Measurements from ENCODE around the gene GSTA4. TPM values are rescaled to one million over a fixed set of nuclear protein-coding genes. Genes with fewer than 3 reads are reported as not detected.
"Not testable (repeated sequence)": the region's sequence is repeated elsewhere in the genome, so short reads cannot be mapped to it uniquely, and the experiment has no call there.

GSTA4 gene
- total RNA-seq, 4 donors from 2014 or later = 108 to 164 (median 132) TPM

GRCh38 chr6:52958546-52959255 lies 36.4 kb downstream of the GSTA4 start:
- no peak for DNase-seq (ENCODE audit: low spot score in 2 of 2)
- Histone ChIP-seq H3K9me3 (no peaks in the 10 kb centered on the region), H3K27me3 (no peaks in the 10 kb centered on the region), H3K27ac (no peak overlapping the region), H3K4me1 (no peaks in the 10 kb centered on the region), H3K4me3 (no peak overlapping the region), H3K36me3 (no peaks in the 10 kb centered on the region)
- WGBS = 68% methylated on average over 8 of the region's 8 CpGs
- TF ChIP-seq EP300 (IDR thresholded peaks at IDR 0.05) = no peak
- TF ChIP-seq POLR2AphosphoS5 (IDR thresholded peaks at IDR 0.05) = no peak
- TF ChIP-seq POLR2A (IDR thresholded peaks at IDR 0.05) = no peak
- TF ChIP-seq CTCF (IDR thresholded peaks at IDR 0.05) = no peak

GRCh38 chr6:52955871-52956270 lies 39.2 kb downstream of the GSTA4 start:
- 96% methylated on average over 7 of the region's 7 CpGs for WGBS
- Histone ChIP-seq H3K4me3 (no peak overlapping the region), H3K4me1 (no peaks in the 10 kb centered on the region), H3K27me3 (no peaks in the 10 kb centered on the region), H3K27ac (no peak overlapping the region), H3K9me3 (no peaks in the 10 kb centered on the region), H3K36me3 (no peaks in the 10 kb centered on the region)
- no peak for TF ChIP-seq CTCF (IDR thresholded peaks at IDR 0.05)
- TF ChIP-seq POLR2A (IDR thresholded peaks at IDR 0.05) = no peak
- no peak for TF ChIP-seq EP300 (IDR thresholded peaks at IDR 0.05)
- no peak for TF ChIP-seq POLR2AphosphoS5 (IDR thresholded peaks at IDR 0.05)
- no peak for DNase-seq (ENCODE audit: low spot score in 2 of 2)

- no peak overlapping the region for H3K27ac ChIP-seq
- WGBS = 62% methylated on average over 6 of the region's 6 CpGs
- DNase-seq (ENCODE audit: low spot score in 2 of 2) = no peak
Observed at GRCh38 chr6:52953911-52954839, 40.9 kb downstream of the GSTA4 start.

GRCh38 chr6:52946306-52946705 lies 48.8 kb downstream of the GSTA4 start:
- WGBS = 21% methylated on average over 5 of the region's 5 CpGs
- no peak overlapping the region for H3K27ac ChIP-seq
- H3K9me3 ChIP-seq = no peaks in the 10 kb centered on the region
- no peak overlapping the region for H3K4me3 ChIP-seq
- no peak for TF ChIP-seq POLR2A (IDR thresholded peaks at IDR 0.05)
- no peak for TF ChIP-seq EP300 (IDR thresholded peaks at IDR 0.05)
- TF ChIP-seq CTCF (IDR thresholded peaks at IDR 0.05) = no peak
- TF ChIP-seq POLR2AphosphoS5 (IDR thresholded peaks at IDR 0.05) = no peak
- no peaks in the 10 kb centered on the region for H3K4me1 ChIP-seq
- no peaks in the 10 kb centered on the region for H3K36me3 ChIP-seq
- H3K27me3 ChIP-seq = no peaks in the 10 kb centered on the region
- DNase-seq (ENCODE audit: low spot score in 2 of 2) = no peak

More at GRCh38 chr6:52953911-52954839, 40.9 kb downstream of the GSTA4 start:
- Histone ChIP-seq H3K27me3 (no peaks in the 10 kb centered on the region), H3K9me3 (no peaks in the 10 kb centered on the region), H3K36me3 (no peaks in the 10 kb centered on the region), H3K4me1 (no peaks in the 10 kb centered on the region), H3K4me3 (no peak overlapping the region)
- TF ChIP-seq POLR2A (IDR thresholded peaks at IDR 0.05) (no peak), CTCF (IDR thresholded peaks at IDR 0.05) (no peak), POLR2AphosphoS5 (IDR thresholded peaks at IDR 0.05) (no peak), EP300 (IDR thresholded peaks at IDR 0.05) (no peak)

GRCh38 chr6:52942821-52943220 lies 52.3 kb downstream of the GSTA4 start:
- not testable (repeated sequence) for H3K4me1 ChIP-seq; H3K27me3 ChIP-seq; H3K9me3 ChIP-seq; H3K27ac ChIP-seq; H3K36me3 ChIP-seq; DNase-seq (ENCODE audit: low spot score in 2 of 2); H3K4me3 ChIP-seq
- WGBS = 89% methylated on average over 10 of the region's 10 CpGs
